HCT116 (cell line): ENCODE data around the gene TDO2. TPM values are rescaled to one million over a fixed set of nuclear protein-coding genes. Genes with fewer than 3 reads are reported as not detected.

ENCODE experiments used
- ATAC-seq: fragments of 200-7000 bp; cut with Tn5 transposase; 2 replicates; pipeline ENCODE4 v1.9.1; 2020; ENCODE audit warnings: mild to moderate bottlenecking, moderate library complexity
- BruUV-seq: library from RNA; stranded (reverse); fragments of 400-500 nt; replicated peaks from 2 replicates; lab custom pipeline; 2021; lab: Mats Ljungman, UMichigan
- CTCF ChIA-PET: fragments of 300-600 bp; sonication (Branson Sonifier 250); formaldehyde crosslinking; loops from one replicate; lab custom pipeline; 2021; ENCODE audit warnings: antibody characterized with exemption; lab: Charles Lee
- POLR2A ChIA-PET: fragments of 300-600, 350-600 bp; sonication (Branson Sonifier 250); formaldehyde crosslinking; loops from one replicate; lab custom pipeline; 2021; ENCODE audit warnings: antibody characterized with exemption; lab: Charles Lee
- RAD21 ChIA-PET, 2 experiments: fragments of 300-600 bp; sonication (Branson Sonifier 250); formaldehyde crosslinking; loops; one replicate each; lab custom pipeline; 2023; ENCODE audit warnings: low total read pairs in 2 of 2; ENCODE audit not compliant: uncharacterized antibody in 2 of 2, unreplicated experiment in 2 of 2, low non-redundant PET in 1 of 2; lab: Charles Lee
- DNase-seq: peaks from one replicate; pipeline ENCODE4 v3.0.0-alpha.2; 2010; ENCODE audit warnings: low read depth, low spot score
- H2AFZ ChIP-seq: fragments of 200-600 bp; shearing (Covaris generic), sonication (generic); 2 replicates; pipeline ENCODE4 v1.6.1; 2017; ENCODE audit warnings: low read depth, mixed run types, mixed read lengths, antibody characterized with exemption, low read length; ENCODE audit not compliant: poor library complexity, severe bottlenecking
- H3K27ac ChIP-seq: 2 replicates; pipeline ENCODE4 v1.5.1; 2012; ENCODE audit warnings: low read depth, low read length
- H3K27me3 ChIP-seq: fragments of 200-600 bp; sonication (generic); 2 replicates; pipeline ENCODE4 v1.6.1; 2016; ENCODE audit warnings: mixed run types, low read length, mixed read lengths; ENCODE audit not compliant: insufficient read depth
- H3K36me3 ChIP-seq, 2 experiments: fragments of 200-500 bp in 1 of 2; fragments of 200-600 bp in 1 of 2; sonication (Bioruptor generic) in 1 of 2; sonication (generic) in 1 of 2; 2 replicates each; pipeline versions ENCODE4 v1.5.1 to v1.6.1; 2014 to 2016; ENCODE audit warnings: low read length in 2 of 2, inconsistent platforms in 1 of 2, mixed read lengths in 1 of 2, mixed run types in 1 of 2; ENCODE audit not compliant: insufficient read depth in 2 of 2, control insufficient read depth in 1 of 2
- H3K4me1 ChIP-seq, 2 experiments: fragments of 200-600 bp in 1 of 2; sonication (generic) in 1 of 2; 2 replicates each; pipeline versions ENCODE4 v1.5.1 to v1.6.1; 2012 to 2017; ENCODE audit warnings: low read length in 2 of 2, inconsistent platforms in 1 of 2, mild to moderate bottlenecking in 1 of 2, mixed read lengths in 1 of 2, mixed run types in 1 of 2, moderate library complexity in 1 of 2; ENCODE audit not compliant: insufficient read depth in 2 of 2, control insufficient read depth in 1 of 2
- H3K4me2 ChIP-seq: fragments of 200-600 bp; sonication (generic); 2 replicates; pipeline ENCODE4 v1.6.1; 2017; ENCODE audit warnings: mixed run types, low read length, mixed read lengths
- H3K4me3 ChIP-seq, 2 experiments: fragments of 200-600 bp in 1 of 2; sonication (generic) in 1 of 2; replicated peaks in 1 of 2; 2 replicates each; pipeline ENCODE4 v1.5.1; 2011 to 2016; ENCODE audit warnings: low read length in 2 of 2, control low read depth in 1 of 2, low read depth in 1 of 2, mild to moderate bottlenecking in 1 of 2, mixed read lengths in 1 of 2, mixed run types in 1 of 2
- H3K79me2 ChIP-seq: fragments of 200-600 bp; sonication (generic); 2 replicates; pipeline ENCODE4 v1.6.1; 2017; ENCODE audit warnings: mild to moderate bottlenecking, mixed run types, low read length, moderate library complexity, mixed read lengths; ENCODE audit not compliant: insufficient read depth
- H3K9ac ChIP-seq: fragments of 200-600 bp; sonication (generic); 2 replicates; pipeline ENCODE4 v1.6.1; 2016; ENCODE audit warnings: low read length, mixed read lengths
- H3K9me2 ChIP-seq: fragments of 200-600 bp; sonication (generic), shearing (Covaris generic); 2 replicates; pipeline ENCODE4 v1.6.1; 2017; ENCODE audit warnings: mixed run types, mild to moderate bottlenecking, moderate library complexity; ENCODE audit not compliant: insufficient read depth
- H3K9me3 ChIP-seq, 2 experiments: fragments of 200-500 bp in 1 of 2; fragments of 200-600 bp in 1 of 2; sonication (Bioruptor generic) in 1 of 2; sonication (generic) in 1 of 2; 2 replicates each; pipeline ENCODE4 v1.6.1; 2014 to 2017; ENCODE audit warnings: low read length in 2 of 2, mixed read lengths in 2 of 2, inconsistent platforms in 1 of 2, low read depth in 1 of 2, mild to moderate bottlenecking in 1 of 2, mixed run types in 1 of 2, moderate library complexity in 1 of 2; ENCODE audit not compliant: control insufficient read depth in 1 of 2, insufficient read depth in 1 of 2
- H4K20me1 ChIP-seq: fragments of 200-600 bp; sonication (generic), shearing (Covaris generic); 2 replicates; pipeline ENCODE4 v1.6.1; 2017; ENCODE audit warnings: mixed run types, mild to moderate bottlenecking, moderate library complexity; ENCODE audit not compliant: insufficient read depth
- CTCF ChIP-seq, 3 experiments: fragments of 200-600 bp in 1 of 3; sonication (generic) in 1 of 3; IDR thresholded peaks in 2 of 3; conservative IDR thresholded peaks in 1 of 3; 2 replicates each; pipeline ENCODE4 v1.5.1; 2012 to 2017; ENCODE audit warnings: low read depth in 2 of 3, low read length in 2 of 3, antibody characterized with exemption in 1 of 3, borderline replicate concordance in 1 of 3, control low read depth in 1 of 3, mild to moderate bottlenecking in 1 of 3, mixed read lengths in 1 of 3, mixed run types in 1 of 3, moderate library complexity in 1 of 3; ENCODE audit not compliant: insufficient read depth in 1 of 3
- ELF1 ChIP-seq: IDR thresholded peaks from 2 replicates; pipeline ENCODE4 v1.6.1; 2012; ENCODE audit warnings: low read depth, borderline replicate concordance
- EZH2 ChIP-seq: fragments of 200-600 bp; sonication (generic); IDR thresholded peaks from 2 replicates; pipeline ENCODE4 v1.6.1; 2017; ENCODE audit warnings: antibody characterized with exemption, mixed run types
- EZH2phosphoT487 ChIP-seq: fragments of 200-600 bp; IDR thresholded peaks from 2 replicates; pipeline ENCODE4 v1.6.1; 2018; ENCODE audit warnings: antibody characterized with exemption, borderline replicate concordance
- FOSL1 ChIP-seq: IDR thresholded peaks from 2 replicates; pipeline ENCODE4 v1.6.1; 2012; ENCODE audit warnings: low read depth
- POLR2A ChIP-seq: IDR thresholded peaks from 2 replicates; pipeline ENCODE4 v1.7.0; 2011; ENCODE audit warnings: borderline replicate concordance; ENCODE audit not compliant: insufficient read depth, insufficient read length; ENCODE audit errors: extremely low read depth
- POLR2AphosphoS5 ChIP-seq: IDR thresholded peaks from 2 replicates; pipeline ENCODE4 v1.6.1; 2011; ENCODE audit warnings: mild to moderate bottlenecking, low read depth, low read length, moderate library complexity
- SP1 ChIP-seq: IDR thresholded peaks from 2 replicates; pipeline ENCODE4 v1.6.1; 2012; ENCODE audit warnings: low read depth
- SRF ChIP-seq: IDR thresholded peaks from 2 replicates; pipeline ENCODE4 v1.6.1; 2012; ENCODE audit warnings: low read depth
- TCF7L2 ChIP-seq: IDR thresholded peaks from 2 replicates; pipeline ENCODE4 v1.7.0; 2011; ENCODE audit warnings: borderline replicate concordance, inconsistent platforms; ENCODE audit not compliant: insufficient read depth, insufficient read length; ENCODE audit errors: extremely low read depth
- ZNF274 ChIP-seq: fragments of 200-500 bp; sonication (Bioruptor generic); IDR thresholded peaks from 2 replicates; pipeline ENCODE4 v1.6.1; 2014; ENCODE audit warnings: mild to moderate bottlenecking, low read depth, low read length, inconsistent platforms
- intact Hi-C: fragments of 100-400 bp; cut with micrococcal nuclease; formaldehyde crosslinking; loops from 2 replicates; pipeline ENCODE4 v1.10.0; 2022
- total RNA-seq: library from RNA; stranded (reverse); gene quantifications from one replicate; pipeline ENCODE4 v1.2.1, GENCODE V29; 2021; ENCODE audit not compliant: unreplicated experiment
- TF ChIP-seq, protein P1 (sequence below): IDR thresholded peaks from 2 replicates; pipeline ENCODE4 v1.6.1; 2012
- TF ChIP-seq, protein P2 (sequence below): IDR thresholded peaks from 2 replicates; pipeline ENCODE4 v1.6.1; 2012
- TF ChIP-seq, protein P3 (sequence below): IDR thresholded peaks from 2 replicates; pipeline ENCODE4 v1.6.1; 2012; ENCODE audit warnings: low read depth

Gene TDO2
- total RNA-seq, 1 experiment from 2014 or later = 0.27 TPM

- H3K36me3 ChIP-seq = no peaks in the 10 kb centered on the region
- H3K27me3 ChIP-seq = no peaks in the 10 kb centered on the region
- no peaks in the 10 kb centered on the region for H3K9me2 ChIP-seq
- no peaks in the 10 kb centered on the region for H3K9me3 ChIP-seq
- no peak overlapping the region for H3K4me3 ChIP-seq
- H2AFZ ChIP-seq = no peak overlapping the region
- H3K27ac ChIP-seq = no peak overlapping the region
- ATAC-seq (no peak), DNase-seq (no peak)
- H3K9ac ChIP-seq = no peak overlapping the region
- POLR2A ChIA-PET = no interaction called here
- CTCF ChIA-PET = no interaction called here
- no peaks in the 10 kb centered on the region for H3K4me1 ChIP-seq
- H3K79me2 ChIP-seq = no peaks in the 10 kb centered on the region
- no peaks in the 10 kb centered on the region for H4K20me1 ChIP-seq
- intact Hi-C loops = no loop called here
- RAD21 ChIA-PET = no interaction called here
- no peak overlapping the region for H3K4me2 ChIP-seq
- BruUV-seq = no TSS peak
- TF ChIP-seq FOSL1 (no peak), ELF1 (no peak), SRF (no peak), EZH2 (no peak), EZH2phosphoT487 (no peak), CTCF (IDR thresholded peaks at IDR 0.05 in 2 of 3, conservative IDR thresholded peaks at IDR 0.05 in 1 of 3; ENCODE audit: borderline replicate concordance in 1 of 3, insufficient read depth in 1 of 3, low read depth in 2 of 3, low read length in 2 of 3) (no peak), SP1 (no peak), ZNF274 (no peak)
- TF ChIP-seq, protein P1, sequence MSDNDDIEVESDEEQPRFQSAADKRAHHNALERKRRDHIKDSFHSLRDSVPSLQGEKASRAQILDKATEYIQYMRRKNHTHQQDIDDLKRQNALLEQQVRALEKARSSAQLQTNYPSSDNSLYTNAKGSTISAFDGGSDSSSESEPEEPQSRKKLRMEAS = no peak
These were observed 23.7 kb upstream of the TDO2 start for GRCh38 chr4:155879767-155880166.

DNA sequence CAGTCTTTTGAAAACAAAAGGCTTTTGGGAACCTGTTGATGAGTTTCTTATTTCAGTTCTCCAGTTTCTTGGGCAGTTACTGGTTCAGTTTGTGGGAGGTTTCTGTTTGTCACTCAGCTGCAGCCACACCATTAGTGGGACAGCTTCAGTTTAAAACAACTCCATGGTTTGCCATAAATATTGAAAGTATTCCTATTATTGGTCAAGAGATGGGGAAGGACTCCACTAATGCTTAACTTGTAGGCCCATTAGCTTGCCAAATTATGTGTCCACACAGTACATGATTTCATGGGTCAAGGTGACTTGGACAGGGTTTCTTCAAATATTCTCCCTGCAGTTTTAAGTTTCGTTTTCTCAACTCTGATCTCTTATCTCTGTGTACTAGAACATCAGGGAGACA lies 21.9 kb upstream of the TDO2 start:
- H3K27me3 ChIP-seq = no peaks in the 10 kb centered on the region
- no peaks in the 10 kb centered on the region for H3K4me1 ChIP-seq
- no peaks in the 10 kb centered on the region for H4K20me1 ChIP-seq
- H3K36me3 ChIP-seq = no peaks in the 10 kb centered on the region
- no peak overlapping the region for H3K4me2 ChIP-seq
- intact Hi-C loops = no loop called here
- no peak overlapping the region for H3K9ac ChIP-seq
- ChIA-PET CTCF (no interaction called here), POLR2A (no interaction called here), RAD21 (no interaction called here)
- no peak overlapping the region for H2AFZ ChIP-seq
- H3K9me3 ChIP-seq = no peaks in the 10 kb centered on the region
- H3K27ac ChIP-seq = no peak overlapping the region
- H3K4me3 ChIP-seq = no peak overlapping the region
- H3K79me2 ChIP-seq = no peaks in the 10 kb centered on the region
- BruUV-seq = no TSS peak
- ATAC-seq (no peak), DNase-seq (no peak)
- no peaks in the 10 kb centered on the region for H3K9me2 ChIP-seq
- TF ChIP-seq EZH2phosphoT487 (no peak), FOSL1 (no peak), POLR2AphosphoS5 (no peak), SP1 (no peak), POLR2A (no peak), TCF7L2 (no peak), ELF1 (no peak), SRF (no peak)
- TF ChIP-seq, protein P1 = no peak
- TF ChIP-seq, protein P2, sequence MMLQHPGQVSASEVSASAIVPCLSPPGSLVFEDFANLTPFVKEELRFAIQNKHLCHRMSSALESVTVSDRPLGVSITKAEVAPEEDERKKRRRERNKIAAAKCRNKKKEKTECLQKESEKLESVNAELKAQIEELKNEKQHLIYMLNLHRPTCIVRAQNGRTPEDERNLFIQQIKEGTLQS = no peak
- TF ChIP-seq, protein P3, sequence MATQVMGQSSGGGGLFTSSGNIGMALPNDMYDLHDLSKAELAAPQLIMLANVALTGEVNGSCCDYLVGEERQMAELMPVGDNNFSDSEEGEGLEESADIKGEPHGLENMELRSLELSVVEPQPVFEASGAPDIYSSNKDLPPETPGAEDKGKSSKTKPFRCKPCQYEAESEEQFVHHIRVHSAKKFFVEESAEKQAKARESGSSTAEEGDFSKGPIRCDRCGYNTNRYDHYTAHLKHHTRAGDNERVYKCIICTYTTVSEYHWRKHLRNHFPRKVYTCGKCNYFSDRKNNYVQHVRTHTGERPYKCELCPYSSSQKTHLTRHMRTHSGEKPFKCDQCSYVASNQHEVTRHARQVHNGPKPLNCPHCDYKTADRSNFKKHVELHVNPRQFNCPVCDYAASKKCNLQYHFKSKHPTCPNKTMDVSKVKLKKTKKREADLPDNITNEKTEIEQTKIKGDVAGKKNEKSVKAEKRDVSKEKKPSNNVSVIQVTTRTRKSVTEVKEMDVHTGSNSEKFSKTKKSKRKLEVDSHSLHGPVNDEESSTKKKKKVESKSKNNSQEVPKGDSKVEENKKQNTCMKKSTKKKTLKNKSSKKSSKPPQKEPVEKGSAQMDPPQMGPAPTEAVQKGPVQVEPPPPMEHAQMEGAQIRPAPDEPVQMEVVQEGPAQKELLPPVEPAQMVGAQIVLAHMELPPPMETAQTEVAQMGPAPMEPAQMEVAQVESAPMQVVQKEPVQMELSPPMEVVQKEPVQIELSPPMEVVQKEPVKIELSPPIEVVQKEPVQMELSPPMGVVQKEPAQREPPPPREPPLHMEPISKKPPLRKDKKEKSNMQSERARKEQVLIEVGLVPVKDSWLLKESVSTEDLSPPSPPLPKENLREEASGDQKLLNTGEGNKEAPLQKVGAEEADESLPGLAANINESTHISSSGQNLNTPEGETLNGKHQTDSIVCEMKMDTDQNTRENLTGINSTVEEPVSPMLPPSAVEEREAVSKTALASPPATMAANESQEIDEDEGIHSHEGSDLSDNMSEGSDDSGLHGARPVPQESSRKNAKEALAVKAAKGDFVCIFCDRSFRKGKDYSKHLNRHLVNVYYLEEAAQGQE = no peak
